NCI-H2196 treated with DMSO at 0.1 percent for 48 hours (cell line): ENCODE data around the gene SPTLC3.

Source experiments
- DNase-seq: peaks from one replicate; lab custom pipeline; 2025; ENCODE audit not compliant: unreplicated experiment; lab: John Stamatoyannopoulos, UW

The SPTLC3 gene

DNA sequence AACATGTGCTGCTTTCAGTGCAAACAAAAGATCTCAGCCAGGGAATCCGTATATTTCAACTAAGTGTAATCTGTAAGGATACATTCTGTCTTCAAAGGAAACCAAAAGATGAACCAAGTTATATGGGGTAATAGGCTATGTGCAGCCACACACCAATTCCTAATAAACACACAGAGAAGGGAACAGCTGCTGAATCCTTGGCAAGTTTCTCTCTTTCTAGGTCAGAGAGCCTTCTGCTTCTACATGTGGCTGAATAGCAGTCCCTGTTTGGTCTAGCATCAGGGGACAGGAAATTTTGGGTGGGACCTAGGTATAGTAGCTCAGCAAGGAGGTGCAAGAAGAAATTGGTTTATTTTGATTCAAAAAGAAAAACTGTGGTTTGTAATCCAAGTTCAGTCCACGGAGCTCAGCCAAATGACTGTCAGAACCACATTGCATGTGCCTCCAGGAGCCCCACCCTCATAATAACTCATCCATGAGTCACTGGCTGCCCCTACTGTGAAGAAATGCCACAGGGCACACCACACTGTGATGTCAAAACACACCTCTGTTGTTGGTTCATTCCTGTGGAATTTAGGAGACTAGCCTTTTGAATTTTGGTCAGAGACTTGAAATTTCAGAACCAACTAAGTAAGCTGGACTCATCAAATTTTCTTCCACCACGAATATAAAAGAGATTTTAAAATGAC is 21.1 kb downstream of the SPTLC3 start:
- DNase-seq: no peak

DNA sequence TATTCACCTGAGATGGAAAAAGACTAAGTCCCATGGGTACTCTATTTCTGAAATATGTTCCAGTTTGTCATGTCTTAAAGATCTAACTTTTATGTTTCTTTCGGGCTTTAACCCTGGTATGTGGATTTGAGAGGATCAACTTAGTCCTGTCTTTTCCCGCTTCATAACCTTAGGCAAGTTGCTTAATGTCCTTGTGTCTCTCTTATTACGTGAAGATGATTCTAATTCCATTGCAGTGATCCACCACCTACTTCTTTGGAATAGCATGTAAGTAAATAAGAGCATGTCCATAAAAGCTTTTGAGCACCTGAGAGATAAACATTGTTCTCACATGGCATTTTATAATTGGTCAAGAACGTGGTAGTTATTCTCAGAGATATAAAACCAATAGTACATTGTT is 23.0 kb downstream of the SPTLC3 start:
- no peak for DNase-seq

DNA sequence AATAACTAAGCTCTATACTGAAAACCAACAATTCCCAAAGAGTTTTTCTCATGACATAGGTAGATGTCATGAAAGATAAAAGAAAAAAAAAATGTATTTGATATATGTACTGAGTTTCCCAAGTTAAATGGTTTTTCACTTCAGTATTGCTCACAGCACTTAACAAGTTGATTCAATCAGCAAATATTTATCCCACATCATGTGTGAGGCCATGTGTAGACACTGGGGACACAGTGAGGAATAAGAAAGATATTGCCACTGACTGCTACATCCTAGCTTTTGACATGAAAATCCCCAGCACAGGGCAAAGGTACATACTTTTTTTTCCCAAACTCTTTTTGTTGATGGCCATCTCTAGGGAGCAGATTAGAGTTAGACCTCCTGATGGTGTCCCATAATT is 25.3 kb downstream of the SPTLC3 start:
- no peak for DNase-seq

DNA sequence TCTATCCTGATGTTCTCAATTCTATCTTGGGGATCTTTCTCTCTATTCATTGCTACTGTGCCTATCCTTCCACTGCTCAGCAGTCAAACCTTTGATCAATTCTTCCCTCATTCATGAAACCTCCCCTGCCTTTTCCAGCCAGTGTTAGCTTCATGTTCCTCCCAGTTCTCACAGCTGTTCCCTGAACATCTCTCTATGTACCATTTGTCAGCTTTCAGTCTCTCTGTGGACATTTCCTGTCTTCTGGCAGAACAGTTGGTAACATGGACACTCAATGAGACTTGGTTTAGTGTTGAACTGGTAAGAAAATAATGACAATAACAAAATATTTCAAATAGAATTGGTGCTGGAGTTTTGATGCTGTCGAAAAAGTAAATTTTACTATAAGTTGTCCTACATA is 26.2 kb downstream of the SPTLC3 start:
- no peak for DNase-seq

DNA sequence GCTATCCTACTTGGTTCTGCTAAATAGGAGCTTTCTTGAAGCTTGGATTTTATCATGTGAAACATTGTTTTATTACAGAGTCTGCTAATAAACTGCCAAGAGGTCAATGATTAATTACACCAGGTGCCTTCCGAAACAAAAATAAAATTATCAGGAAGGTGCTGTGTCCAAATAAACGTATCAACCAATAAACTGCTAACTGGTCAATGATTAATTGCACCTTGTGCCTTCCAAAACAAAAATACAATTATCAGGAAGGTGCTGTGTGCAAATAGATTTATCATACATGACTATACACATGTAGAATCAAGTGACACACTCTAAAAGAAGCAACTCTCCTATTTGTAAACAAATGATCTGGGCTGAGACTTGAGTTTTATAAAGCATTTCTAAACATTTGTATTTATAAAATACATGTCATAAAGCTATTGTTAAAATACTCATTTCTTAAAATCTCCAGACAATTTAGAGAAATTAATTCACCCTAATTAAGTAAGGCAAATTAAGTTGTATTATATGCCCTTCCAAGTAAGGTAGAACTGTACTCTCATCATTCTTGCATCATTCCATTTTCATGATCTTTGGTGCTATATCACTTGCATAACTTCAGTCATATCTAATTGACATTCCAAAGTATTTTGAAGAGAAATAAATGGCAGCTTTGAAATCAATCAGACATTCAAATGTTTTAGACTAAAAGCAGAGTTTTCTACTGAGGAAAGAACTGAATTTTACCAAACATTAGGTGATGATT is 26.8 kb downstream of the SPTLC3 start:
- DNase-seq: no peak

DNA sequence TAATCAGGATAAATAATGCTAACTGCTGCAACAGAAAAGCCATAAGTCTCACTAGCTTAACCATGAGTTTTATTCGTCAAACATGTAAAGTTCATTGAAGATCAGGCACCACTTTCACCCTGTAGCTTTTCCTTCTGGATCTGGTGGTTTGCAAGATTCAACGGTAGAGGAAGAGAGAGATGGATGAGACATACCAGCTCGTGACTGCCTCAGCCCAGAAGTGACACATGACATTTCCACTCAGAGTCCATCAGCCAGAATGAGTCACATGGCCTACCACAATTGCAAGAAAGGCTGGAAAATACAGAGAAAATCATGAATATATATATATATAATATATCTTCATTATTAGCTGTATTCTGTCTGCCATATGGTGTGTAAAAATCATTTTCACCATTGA is 29.0 kb downstream of the SPTLC3 start:
- DNase-seq: no peak

DNA sequence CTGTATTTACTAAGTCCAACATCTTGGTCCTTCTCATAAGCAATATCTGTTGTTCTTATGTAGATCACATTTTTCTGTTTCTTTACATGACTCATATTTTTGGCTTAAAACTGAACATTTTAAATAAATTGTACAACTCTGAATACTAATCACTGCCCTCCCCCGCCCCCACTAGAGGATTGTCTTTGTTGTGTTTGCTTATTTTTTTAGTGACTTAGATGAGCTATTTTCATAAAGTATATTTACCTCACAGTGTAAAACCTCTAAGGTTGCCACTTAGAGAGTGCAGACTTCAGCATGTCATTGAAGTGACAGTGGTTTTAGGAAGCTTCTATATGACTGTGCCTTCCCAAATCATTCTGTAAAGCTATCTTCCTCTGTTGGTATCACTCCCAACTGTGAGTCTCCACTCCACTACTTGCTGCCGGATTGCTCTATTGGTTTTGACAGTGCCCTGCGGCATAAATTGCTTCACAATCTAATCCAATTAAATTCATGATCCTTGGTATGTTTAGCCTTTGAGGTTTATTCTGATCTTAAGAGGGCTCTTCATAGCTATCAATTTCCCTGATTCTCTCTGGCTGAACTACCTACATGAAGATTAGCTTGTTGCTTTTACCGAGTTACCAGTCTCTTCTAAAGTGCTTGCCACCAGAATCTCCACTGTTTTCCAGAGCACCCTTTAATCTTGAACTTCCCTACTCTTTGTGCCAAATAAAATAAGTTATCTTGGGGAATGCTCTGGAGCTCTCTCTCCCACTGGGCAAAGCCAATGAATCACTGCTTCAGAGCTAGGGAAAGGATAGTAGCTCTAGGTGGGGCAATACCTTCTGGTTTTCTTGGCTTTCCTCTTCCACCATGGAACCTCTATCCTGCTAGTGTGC is 33.0 kb downstream of the SPTLC3 start:
- DNase-seq: no peak

DNA sequence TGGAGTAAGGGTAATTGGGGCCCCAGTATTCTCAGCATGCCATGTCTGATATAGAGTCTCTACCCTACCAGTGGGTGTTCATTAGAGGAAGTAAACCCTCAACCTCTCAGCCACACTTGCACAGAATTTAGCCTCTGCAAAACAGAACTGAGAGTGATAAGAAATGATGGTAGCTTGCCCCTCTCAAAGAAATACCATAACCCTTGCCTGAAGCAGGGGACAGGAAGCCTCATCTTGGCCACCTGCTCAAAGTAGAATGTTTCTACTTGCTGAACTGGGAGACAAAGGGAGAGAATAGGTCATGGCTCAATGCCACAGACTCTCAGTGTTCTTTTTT is 33.7 kb downstream of the SPTLC3 start:
- DNase-seq: no peak

DNA sequence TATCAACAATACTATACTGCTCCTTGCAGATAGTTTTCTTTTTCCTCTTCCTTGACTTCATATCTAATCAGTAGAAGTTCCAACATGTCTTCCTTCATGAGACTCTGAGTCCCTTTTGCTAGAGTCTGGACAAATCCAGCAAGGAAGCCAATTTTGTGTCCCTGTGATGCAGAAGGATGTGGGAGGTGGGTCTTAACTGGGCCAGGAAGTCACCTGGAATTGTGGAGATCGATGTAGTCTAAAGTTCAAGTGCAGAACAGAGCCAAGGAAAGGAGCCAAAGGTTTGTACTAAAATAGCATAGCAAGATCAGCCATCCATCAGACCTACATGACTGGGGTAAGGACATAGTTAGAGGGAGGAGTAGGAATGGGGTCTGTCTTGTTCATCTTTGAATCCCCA is 37.6 kb downstream of the SPTLC3 start:
- DNase-seq: no peak

DNA sequence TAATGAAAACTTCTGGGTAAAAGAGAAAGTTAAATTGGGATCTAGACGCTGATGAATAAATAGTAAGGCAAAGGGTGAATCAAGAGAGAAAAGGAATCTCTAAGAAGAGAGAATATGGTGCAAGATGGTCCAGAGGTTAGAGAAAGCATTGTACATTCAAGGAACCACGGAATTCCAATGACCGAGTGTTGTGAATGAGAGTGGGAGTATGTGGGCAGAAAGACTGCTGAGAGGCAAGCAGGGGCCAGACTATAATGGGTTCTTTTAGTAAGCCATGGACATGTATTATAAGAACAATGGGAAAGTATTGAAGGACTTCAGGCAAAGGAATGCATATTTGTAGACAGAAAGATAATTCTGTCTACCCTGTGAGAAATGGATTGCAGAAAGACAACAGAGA is 45.2 kb downstream of the SPTLC3 start:
- no peak for DNase-seq

DNA sequence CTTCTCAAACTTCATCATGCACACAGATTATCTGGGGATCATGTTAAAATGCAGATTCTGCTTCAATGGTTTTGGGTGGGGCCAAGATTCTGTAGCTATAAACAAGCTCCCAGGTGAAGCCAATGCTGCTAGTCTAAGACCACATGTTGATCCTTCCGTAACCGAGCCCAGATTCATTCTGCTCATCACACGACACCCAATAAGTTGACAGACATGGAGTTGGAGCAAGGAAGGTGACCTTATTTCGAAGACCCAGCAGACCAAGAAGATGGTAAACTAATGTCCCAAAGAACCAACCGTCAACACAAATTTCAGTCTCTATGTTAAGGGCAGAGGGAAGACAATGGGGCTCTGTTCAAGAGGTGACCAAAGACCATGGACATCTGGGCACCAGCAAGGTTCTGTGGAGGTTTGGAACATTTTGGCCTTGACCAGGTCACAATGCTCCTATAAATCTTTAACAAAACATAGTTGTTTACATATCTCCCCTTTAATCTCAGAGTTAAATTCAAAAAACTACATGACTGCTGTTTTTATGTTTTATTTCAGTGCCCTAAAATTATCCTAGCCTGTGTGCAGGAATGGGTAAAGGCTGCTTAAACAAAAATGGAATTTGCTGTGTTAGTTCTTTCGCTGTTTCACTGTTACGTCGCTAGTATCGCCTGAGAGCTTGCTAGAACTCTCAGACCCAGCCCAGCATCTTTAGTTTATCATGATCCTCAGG is 50.1 kb downstream of the SPTLC3 start:
- DNase-seq: no peak

DNA sequence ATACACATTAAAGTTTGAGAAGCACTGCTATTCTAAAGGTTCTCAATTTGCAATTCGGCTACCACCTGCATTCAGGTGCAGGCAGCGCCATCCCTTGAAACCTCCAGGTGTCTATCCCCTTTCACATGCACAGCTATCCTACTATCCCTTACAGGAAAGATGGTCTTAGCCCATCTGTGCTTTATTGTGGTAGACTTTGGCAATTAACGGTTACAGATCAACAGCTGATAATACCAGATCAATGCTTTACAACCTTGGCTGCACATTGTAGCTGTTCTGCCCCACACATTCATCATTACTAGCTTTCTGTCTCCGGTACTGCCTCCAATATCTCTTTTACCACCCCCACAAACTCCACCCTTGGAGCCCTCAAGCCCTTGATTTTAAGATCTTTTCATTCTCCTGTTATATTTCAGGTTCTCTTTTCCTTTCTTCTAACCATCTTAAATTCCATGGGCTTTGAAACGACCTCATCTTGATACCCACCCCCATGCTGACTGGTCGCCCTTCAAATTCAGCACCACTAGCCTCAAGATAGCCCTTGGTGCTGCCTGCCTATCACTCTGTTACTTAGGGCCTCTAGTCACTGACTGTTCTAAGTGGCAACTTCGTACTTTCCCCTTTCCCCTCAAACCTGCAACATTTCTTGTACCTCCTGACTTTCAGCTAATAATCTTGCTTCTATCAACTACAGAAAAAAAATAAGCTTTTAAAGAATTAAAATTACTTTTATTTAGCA is 50.8 kb downstream of the SPTLC3 start:
- no peak for DNase-seq

DNA sequence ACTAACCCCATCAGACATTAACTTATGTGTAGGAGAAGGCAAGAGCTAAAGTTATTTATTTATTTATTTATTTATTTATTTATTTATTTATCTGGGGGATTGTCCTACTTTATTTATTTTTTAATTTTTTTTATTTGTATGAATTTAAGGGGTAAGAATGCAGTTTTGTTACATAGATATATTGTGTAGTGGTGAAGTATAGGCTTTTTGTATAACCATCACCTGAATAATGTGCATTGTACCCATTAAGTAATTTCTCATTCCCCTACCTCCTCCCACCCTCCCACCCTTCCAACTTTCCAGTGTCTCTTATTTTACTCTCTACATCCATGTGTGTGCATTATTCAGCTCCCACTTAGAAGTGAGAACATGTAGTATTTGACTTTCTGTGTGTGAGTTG is 51.6 kb downstream of the SPTLC3 start:
- DNase-seq: no peak

DNA sequence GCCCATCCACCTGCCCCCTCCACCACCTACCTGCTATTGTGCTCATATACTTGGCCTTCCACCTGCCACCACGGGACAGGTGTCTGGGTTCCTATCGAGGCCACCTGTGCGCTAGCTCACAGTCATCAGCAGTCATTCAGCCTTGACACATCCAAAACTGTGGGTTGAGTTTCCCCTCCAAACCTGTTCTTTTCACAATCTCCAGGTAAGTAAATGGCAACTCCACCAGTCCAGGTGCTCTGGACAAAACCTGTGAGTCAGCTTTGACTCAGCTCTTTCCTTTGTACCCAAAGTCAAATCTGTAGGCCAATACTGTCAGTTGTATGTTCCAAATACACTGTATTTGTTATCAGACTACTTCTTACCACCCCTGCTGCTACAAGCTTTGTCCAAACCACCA is 52.6 kb downstream of the SPTLC3 start:
- no peak for DNase-seq

DNA sequence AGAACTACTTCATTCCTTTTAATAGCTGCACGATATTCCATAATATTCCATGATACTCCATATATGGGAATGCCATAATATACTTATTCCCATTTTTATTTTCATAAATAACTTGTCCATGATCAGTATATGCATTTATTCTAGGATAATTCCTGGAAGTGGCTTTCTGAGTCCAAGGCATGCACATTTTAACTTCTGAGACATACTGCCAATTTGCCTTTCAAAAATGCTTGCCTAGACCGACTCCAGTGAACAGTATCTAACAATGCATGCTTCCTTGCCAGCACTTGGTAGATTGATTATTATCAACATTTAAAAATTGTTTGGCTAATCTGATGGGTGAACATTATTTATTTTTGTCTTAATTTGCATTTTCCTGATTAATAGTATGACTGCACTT is 54.0 kb downstream of the SPTLC3 start:
- DNase-seq: no peak

DNA sequence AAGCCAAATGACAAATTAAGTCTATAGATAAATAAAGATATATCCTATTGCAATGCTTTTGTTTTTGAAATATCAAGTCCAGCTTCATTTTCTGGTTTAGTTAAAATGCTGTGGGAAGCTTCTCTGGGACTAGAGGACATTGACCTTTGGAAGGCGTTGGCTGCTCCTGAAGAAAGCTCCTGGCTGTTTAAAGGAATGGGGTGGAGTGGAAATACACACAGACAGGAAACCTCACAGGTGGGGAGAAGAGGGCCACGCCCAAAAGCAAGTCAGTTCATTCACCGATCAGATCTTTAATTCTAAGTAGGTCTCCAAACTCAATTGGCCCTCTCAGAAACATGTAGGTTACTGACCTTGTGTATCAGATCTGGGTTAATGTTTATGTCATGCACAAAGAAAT is 59.6 kb downstream of the SPTLC3 start:
- no peak for DNase-seq

DNA sequence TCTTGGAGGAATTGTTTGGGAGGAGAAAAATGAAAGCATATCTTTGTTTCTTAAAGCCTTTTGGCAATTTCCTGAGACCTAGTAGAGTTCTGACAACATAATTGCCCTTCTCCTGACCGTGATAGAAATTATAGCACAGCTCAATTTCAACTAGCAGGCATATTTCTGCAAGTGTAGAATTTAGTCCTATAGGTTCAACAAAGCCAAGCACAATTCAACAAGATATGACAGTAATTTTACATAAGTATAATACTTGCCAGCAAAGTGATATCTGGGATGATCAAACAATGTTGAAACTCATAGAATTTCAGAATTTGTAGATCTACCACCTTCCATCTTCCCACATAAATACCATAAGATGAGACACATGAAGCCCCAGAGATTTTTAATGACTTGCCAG is 73.1 kb downstream of the SPTLC3 start:
- DNase-seq: no peak

DNA sequence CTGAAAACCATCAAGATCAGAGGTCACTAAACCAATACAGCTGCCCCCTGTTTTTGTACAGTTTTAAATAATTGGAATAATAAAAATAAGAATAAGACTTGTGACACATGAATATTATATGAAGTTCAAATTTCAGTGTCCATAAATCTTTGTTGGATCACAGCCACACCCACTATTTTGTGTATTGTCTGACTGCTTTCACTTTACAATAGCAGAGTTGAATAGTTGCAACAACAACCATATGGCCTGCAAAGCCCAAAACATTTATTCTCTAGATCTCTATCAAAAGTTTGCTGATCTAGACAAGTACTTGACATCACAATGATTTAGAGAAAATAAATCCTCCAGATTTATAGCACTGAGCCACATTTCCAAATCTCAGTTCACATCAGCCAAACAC is 73.6 kb downstream of the SPTLC3 start:
- DNase-seq: no peak

DNA sequence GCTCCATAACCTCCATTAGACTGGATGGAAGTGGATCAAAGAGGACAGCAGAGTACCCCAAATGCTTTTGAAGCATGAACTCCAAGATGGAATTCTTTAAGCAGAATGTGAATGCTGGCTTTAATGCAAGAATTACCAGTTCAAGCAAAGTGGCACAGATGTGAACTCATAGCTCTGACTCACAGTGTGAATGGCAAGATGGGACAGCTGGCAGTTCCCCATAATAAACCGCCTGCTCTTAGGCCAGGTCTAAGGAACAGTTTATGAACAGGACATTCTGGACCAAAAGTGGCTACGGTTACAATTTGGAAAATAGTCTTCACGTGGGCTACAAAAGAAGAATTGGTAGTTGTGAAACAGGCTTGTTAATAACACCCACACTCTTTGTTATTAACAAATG is 76.5 kb downstream of the SPTLC3 start:
- DNase-seq: no peak

DNA sequence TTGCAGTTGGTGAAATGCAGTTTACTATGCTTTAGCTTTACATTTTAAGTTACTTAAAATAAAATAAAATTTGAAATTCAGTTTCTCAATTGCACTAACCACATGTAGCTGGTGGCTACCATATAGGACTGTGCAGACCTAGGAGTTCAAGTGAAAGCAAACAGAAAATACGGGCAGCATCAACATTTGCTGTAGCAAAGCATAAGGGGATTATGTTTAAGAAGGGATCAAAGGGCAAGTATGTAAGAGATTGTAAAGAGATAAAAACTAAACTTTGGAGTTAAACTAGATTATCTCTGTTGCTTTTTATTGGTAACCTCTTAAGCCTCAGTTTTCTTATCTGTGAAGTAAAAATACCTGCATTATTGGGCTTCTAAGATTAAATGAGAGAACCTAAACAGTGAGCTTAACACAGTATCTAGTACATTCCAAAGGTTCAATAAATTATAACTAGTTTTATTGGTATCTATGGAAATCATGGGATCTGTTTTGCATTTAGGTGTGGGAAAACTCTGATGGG is 81.2 kb downstream of the SPTLC3 start:
- DNase-seq: no peak
